OCI-LY3 (cell line): ENCODE data around the gene IL4I1.

Source experiments
- EZH2phosphoT487 ChIP-seq: fragments of 200-600 bp; shearing (Covaris generic); IDR thresholded peaks from 2 replicates; pipeline ENCODE4 v1.6.1; 2018; ENCODE audit warnings: antibody characterized with exemption, mixed run types, low read depth
- TF ChIP-seq, protein P1 (sequence below): fragments of 200-600, 300-600 bp; sonication (generic); IDR thresholded peaks from 2 replicates; pipeline ENCODE4 v1.5.1; 2014; ENCODE audit warnings: antibody characterized with exemption, low read length, low read depth

DNA sequence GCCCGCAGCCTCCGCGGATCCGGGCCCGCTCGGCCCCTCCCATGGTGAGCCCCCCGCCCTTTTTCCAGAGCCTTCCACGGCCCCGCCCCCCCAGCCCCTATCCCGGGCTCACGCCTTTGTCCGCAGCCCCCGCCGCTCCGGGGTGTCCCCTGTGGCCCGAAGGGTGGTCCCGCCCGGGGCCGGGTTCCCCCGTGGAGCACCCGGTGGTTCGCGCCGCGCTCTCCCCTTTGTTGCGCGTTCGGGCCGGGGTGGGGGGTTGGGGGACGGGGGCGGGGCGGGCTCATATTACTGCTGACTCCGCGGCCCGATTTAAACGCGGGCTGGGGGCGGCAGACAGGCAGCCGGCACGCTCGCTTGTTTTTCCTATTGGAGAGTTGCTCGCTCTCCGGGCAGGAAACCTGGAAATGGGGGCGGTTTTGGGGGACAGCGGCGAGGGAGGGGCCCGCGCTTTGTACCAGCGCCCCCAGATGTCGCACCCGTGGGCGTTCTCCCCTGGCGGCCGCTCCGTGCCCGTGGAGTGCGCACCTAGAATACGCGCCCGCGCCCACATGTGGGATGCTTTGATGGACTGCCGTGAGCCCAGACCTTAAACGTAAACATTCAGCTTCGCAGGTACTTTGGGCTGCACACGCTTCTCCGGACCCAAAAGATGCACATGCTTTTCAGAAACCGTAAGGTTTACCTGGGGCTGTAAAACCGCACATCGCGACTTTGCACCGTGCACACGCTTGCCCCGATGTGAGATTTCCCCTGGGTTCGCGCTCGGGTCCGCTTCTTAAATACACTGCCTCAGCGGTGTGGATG is 45.0 kb downstream of the IL4I1 start:
- TF ChIP-seq, protein P1, sequence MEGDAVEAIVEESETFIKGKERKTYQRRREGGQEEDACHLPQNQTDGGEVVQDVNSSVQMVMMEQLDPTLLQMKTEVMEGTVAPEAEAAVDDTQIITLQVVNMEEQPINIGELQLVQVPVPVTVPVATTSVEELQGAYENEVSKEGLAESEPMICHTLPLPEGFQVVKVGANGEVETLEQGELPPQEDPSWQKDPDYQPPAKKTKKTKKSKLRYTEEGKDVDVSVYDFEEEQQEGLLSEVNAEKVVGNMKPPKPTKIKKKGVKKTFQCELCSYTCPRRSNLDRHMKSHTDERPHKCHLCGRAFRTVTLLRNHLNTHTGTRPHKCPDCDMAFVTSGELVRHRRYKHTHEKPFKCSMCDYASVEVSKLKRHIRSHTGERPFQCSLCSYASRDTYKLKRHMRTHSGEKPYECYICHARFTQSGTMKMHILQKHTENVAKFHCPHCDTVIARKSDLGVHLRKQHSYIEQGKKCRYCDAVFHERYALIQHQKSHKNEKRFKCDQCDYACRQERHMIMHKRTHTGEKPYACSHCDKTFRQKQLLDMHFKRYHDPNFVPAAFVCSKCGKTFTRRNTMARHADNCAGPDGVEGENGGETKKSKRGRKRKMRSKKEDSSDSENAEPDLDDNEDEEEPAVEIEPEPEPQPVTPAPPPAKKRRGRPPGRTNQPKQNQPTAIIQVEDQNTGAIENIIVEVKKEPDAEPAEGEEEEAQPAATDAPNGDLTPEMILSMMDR, result no peak
- TF ChIP-seq EZH2phosphoT487, result no peak
